PC-3 (cell line): Measurements from ENCODE around the gene ABHD2. TPM values are rescaled to one million over a fixed set of nuclear protein-coding genes. Genes with fewer than 3 reads are reported as not detected.

ENCODE experiments used
- ATAC-seq: fragments of 200-7000 bp; cut with Tn5 transposase; 2 replicates; pipeline ENCODE4 v1.9.1; 2020; ENCODE audit warnings: mild to moderate bottlenecking, moderate library complexity
- BruUV-seq: library from RNA; stranded (reverse); fragments of 400-500 nt; replicated peaks from 2 replicates; lab custom pipeline; 2021; lab: Mats Ljungman, UMichigan
- CTCF ChIA-PET: fragments of 300-600 bp; sonication (Branson Sonifier 250); formaldehyde crosslinking; loops from one replicate; lab custom pipeline; 2022; ENCODE audit warnings: antibody characterized with exemption; lab: Charles Lee
- POLR2A ChIA-PET: fragments of 300-600 bp; sonication (Branson Sonifier 250); formaldehyde crosslinking; loops from one replicate; lab custom pipeline; 2022; ENCODE audit warnings: antibody characterized with exemption; ENCODE audit not compliant: unreplicated experiment; lab: Charles Lee
- DNase-seq: peaks from one replicate; pipeline ENCODE4 v3.0.0-alpha.2; 2015
- H2AFZ ChIP-seq: fragments of 300-600 bp; sonication (generic); 2 replicates; pipeline ENCODE4 v1.6.0; 2016; ENCODE audit warnings: antibody characterized with exemption, low read length
- H3F3A ChIP-seq: fragments of 300-600 bp; sonication (generic); one replicate; pipeline ENCODE4 v1.6.0; 2017; ENCODE audit warnings: antibody characterized with exemption, low read length, control low read depth, mild to moderate bottlenecking; ENCODE audit not compliant: unreplicated experiment
- H3K27ac ChIP-seq: fragments of 300-600 bp; sonication (generic); 2 replicates; pipeline ENCODE4 v1.5.1; 2016; ENCODE audit warnings: mild to moderate bottlenecking, low read length
- H3K27me3 ChIP-seq: fragments of 300-600 bp; sonication (generic); 2 replicates; pipeline ENCODE4 v1.6.1; 2016; ENCODE audit warnings: low read length, mixed read lengths
- H3K36me3 ChIP-seq: fragments of 300-600 bp; sonication (generic); 2 replicates; pipeline ENCODE4 v1.6.1; 2016; ENCODE audit warnings: low read depth, mixed run types, low read length, mixed read lengths
- H3K4me1 ChIP-seq: fragments of 300-600 bp; sonication (generic); 2 replicates; pipeline ENCODE4 v1.5.1; 2016; ENCODE audit warnings: low read length; ENCODE audit not compliant: insufficient read depth
- H3K4me2 ChIP-seq: fragments of 300-600 bp; sonication (generic); 2 replicates; pipeline ENCODE4 v1.6.0; 2016; ENCODE audit warnings: low read length
- H3K4me3 ChIP-seq: fragments of 300-600 bp; sonication (generic); 2 replicates; pipeline ENCODE4 v1.5.1; 2016; ENCODE audit warnings: mild to moderate bottlenecking, low read length, mixed read lengths
- H3K79me2 ChIP-seq: fragments of 300-600 bp; sonication (generic); 2 replicates; pipeline ENCODE4 v1.6.1; 2017; ENCODE audit warnings: low read length, mixed read lengths
- H3K9ac ChIP-seq: fragments of 300-600 bp; sonication (generic); 2 replicates; pipeline ENCODE4 v1.6.0; 2016; ENCODE audit warnings: mild to moderate bottlenecking, low read length
- H3K9me2 ChIP-seq: fragments of 300-600 bp; sonication (generic); replicated peaks from 2 replicates; pipeline ENCODE4 v1.6.1; 2016; ENCODE audit warnings: mixed run types, low read length, mixed read lengths
- H3K9me3 ChIP-seq: fragments of 300-600 bp; sonication (generic); 2 replicates; pipeline ENCODE4 v1.6.1; 2016; ENCODE audit warnings: low read length, mixed read lengths
- H4K20me1 ChIP-seq: fragments of 300-600 bp; sonication (generic); 2 replicates; pipeline ENCODE4 v1.6.1; 2016; ENCODE audit warnings: low read length, mixed read lengths
- EZH2 ChIP-seq: fragments of 300-600 bp; sonication (generic); IDR thresholded peaks from one replicate; pipeline ENCODE4 v1.6.1; 2017; ENCODE audit warnings: antibody characterized with exemption, mild to moderate bottlenecking, low read length; ENCODE audit not compliant: unreplicated experiment
- EZH2phosphoT487 ChIP-seq: fragments of 300-600 bp; sonication (generic); IDR thresholded peaks from 2 replicates; pipeline ENCODE4 v1.6.1; 2018; ENCODE audit warnings: mild to moderate bottlenecking, antibody characterized with exemption, low read length, borderline replicate concordance
- intact Hi-C: fragments of 100-400 bp; cut with micrococcal nuclease; formaldehyde crosslinking; loops from 2 replicates; pipeline ENCODE4 v1.9.0; 2023
- total RNA-seq: library from RNA; depleted of rRNA; stranded (reverse); fragments of >200 nt; gene quantifications from 2 replicates; pipeline ENCODE4 v1.2.3, GENCODE V29; 2014
- TF ChIP-seq, protein P1 (sequence below): fragments of 300-600 bp; sonication (generic); conservative IDR thresholded peaks from 2 replicates; pipeline ENCODE4 v1.5.1; 2017; ENCODE audit warnings: antibody characterized with exemption, low read depth, mild to moderate bottlenecking, low read length

Gene ABHD2
- total RNA-seq, 1 experiment from 2014 or later, result 34.0 TPM

DNA sequence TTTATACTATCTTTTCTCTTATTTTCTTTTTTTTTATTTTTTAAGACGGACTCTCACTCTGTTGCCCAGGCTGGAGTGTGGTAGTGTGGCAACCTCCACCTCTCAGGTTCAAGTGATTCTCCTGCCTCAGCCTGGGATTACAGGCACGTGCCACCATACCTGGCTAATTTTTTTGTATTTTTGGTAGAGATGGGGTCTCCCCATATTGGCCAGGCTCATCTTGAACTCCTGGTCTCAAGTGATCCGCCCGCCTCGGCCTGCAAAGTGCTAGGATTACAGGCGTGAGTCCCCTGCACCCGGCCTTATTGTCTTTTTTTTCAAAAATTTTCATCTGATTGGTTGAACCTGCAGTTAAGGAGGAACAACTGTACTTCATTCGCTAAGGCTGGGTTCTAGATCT, 21.8 kb downstream of the ABHD2 start:
- no TSS peak for BruUV-seq
- DNase-seq, result no peak

DNA sequence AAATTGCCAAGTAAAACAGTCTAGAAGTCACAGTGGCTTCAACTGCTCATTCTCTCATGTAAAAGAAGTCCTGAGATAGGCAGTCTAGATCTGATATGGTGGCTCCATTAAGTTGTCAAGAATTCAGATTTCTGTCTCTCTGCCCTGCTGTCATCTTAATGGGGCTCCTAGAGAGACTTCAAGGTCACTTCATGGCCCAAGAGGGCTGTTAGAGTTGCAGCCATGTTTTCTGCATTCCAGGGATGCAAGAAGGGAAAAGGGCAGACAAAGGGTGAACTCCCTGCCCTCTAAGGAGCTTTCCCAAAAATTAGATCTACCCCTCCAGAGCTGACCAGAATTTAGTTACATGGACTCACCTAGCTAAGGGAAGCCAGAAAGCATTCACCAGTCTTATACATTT, 23.1 kb downstream of the ABHD2 start:
- CTCF ChIA-PET, result interaction anchor here (0.6 kb wide), 1 partner anchor 213 kb away, joined by 3 read pairs; no protein-coding TSS in a partner anchor
- no peaks in the 10 kb centered on the region for H3K27me3 ChIP-seq
- H3K9me2 ChIP-seq, result no peaks in the 10 kb centered on the region
- H3K36me3 ChIP-seq, result peaks cover 6% of the 10 kb centered on the region
- peaks cover 26% of the 10 kb centered on the region for H3K79me2 ChIP-seq
- intact Hi-C loops, result no loop called here
- H3K9me3 ChIP-seq, result no peaks in the 10 kb centered on the region
- no peaks in the 10 kb centered on the region for H4K20me1 ChIP-seq
- DNase-seq, result no peak
- POLR2A ChIA-PET, result no interaction called here
- no peak overlapping the region for H2AFZ ChIP-seq
- no peak for ATAC-seq
- peaks cover 49% of the 10 kb centered on the region for H3K4me1 ChIP-seq
- no peak overlapping the region for H3K4me3 ChIP-seq
- BruUV-seq, result no TSS peak
- H3F3A ChIP-seq, result no peaks in the 10 kb centered on the region
- no peak overlapping the region for H3K4me2 ChIP-seq
- H3K9ac ChIP-seq, result no peak overlapping the region
- no peak overlapping the region for H3K27ac ChIP-seq
- TF ChIP-seq EZH2, result no peak

More for the DNA sequence above, 21.8 kb downstream of the ABHD2 start:
- no peak overlapping the region for H3K9ac ChIP-seq
- H3K79me2 ChIP-seq, result peaks cover 30% of the 10 kb centered on the region
- no peak overlapping the region for H3K27ac ChIP-seq
- ATAC-seq, result no peak
- POLR2A ChIA-PET, result no interaction called here
- no peaks in the 10 kb centered on the region for H3K27me3 ChIP-seq
- peaks cover 5% of the 10 kb centered on the region for H3F3A ChIP-seq
- CTCF ChIA-PET, result no interaction called here
- no peaks in the 10 kb centered on the region for H3K9me3 ChIP-seq
- H3K36me3 ChIP-seq, result peaks cover 3% of the 10 kb centered on the region; the same call in 1 of the 2 replicates
- no peaks in the 10 kb centered on the region for H3K9me2 ChIP-seq
- TF ChIP-seq EZH2 (no peak), EZH2phosphoT487 (no peak)
- TF ChIP-seq, protein P1, sequence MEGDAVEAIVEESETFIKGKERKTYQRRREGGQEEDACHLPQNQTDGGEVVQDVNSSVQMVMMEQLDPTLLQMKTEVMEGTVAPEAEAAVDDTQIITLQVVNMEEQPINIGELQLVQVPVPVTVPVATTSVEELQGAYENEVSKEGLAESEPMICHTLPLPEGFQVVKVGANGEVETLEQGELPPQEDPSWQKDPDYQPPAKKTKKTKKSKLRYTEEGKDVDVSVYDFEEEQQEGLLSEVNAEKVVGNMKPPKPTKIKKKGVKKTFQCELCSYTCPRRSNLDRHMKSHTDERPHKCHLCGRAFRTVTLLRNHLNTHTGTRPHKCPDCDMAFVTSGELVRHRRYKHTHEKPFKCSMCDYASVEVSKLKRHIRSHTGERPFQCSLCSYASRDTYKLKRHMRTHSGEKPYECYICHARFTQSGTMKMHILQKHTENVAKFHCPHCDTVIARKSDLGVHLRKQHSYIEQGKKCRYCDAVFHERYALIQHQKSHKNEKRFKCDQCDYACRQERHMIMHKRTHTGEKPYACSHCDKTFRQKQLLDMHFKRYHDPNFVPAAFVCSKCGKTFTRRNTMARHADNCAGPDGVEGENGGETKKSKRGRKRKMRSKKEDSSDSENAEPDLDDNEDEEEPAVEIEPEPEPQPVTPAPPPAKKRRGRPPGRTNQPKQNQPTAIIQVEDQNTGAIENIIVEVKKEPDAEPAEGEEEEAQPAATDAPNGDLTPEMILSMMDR, result no peak
- H4K20me1 ChIP-seq, result no peaks in the 10 kb centered on the region
- no peak overlapping the region for H2AFZ ChIP-seq
- H3K4me1 ChIP-seq, result peaks cover 47% of the 10 kb centered on the region
- no peak overlapping the region for H3K4me3 ChIP-seq
- intact Hi-C loops, result no loop called here
- no peak overlapping the region for H3K4me2 ChIP-seq

DNA sequence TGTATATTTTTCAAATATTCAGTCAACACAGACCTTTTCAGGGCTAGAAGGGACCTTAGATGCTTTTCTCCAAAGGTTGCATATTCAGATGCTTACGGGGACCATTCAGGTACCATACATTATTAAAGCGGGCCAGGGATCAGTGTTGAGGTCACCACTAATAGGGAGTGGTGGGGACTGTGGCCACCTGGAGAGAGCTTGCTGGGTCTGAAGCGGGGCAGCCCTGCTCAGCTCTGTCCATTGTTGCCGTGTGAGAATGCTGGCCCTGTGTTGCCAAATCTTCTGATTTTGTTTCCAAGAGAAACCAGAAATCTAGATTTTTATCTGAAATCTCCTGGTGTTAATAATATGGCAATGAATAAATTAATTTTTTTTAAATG, 23.7 kb downstream of the ABHD2 start:
- intact Hi-C loops, result no loop called here
- POLR2A ChIA-PET, result no interaction called here
- H3K27me3 ChIP-seq, result no peaks in the 10 kb centered on the region
- BruUV-seq, result no TSS peak
- H3F3A ChIP-seq, result no peaks in the 10 kb centered on the region
- H3K27ac ChIP-seq, result peak overlapping the region; percentile 48
- peaks cover 20% of the 10 kb centered on the region for H3K79me2 ChIP-seq
- peaks cover 8% of the 10 kb centered on the region for H3K36me3 ChIP-seq
- DNase-seq (no peak), ATAC-seq (peak; percentile 5; the same call in 1 of the 2 replicates)
- TF ChIP-seq EZH2 (no peak), EZH2phosphoT487 (no peak)
- TF ChIP-seq, protein P1, result no peak
- no peaks in the 10 kb centered on the region for H3K9me3 ChIP-seq
- no peaks in the 10 kb centered on the region for H4K20me1 ChIP-seq
- H2AFZ ChIP-seq, result no peak overlapping the region
- peaks cover 49% of the 10 kb centered on the region for H3K4me1 ChIP-seq
- H3K9ac ChIP-seq, result no peak overlapping the region
- H3K9me2 ChIP-seq, result no peaks in the 10 kb centered on the region
- H3K4me3 ChIP-seq, result no peak overlapping the region
- CTCF ChIA-PET, result no interaction called here
- H3K4me2 ChIP-seq, result no peak overlapping the region
